ENCODE data around the gene IL12B.

GRCh38 chr5:159342840-159343239 is 12.6 kb upstream of the IL12B start:
- TF ChIP-seq CTCF (conservative IDR thresholded peaks at IDR 0.05) (no peak), ZFX (IDR thresholded peaks at IDR 0.05) (no peak)

All from C4-2B (cell line).